Heart left ventricle (tissue), 16 donors: Measurements from ENCODE around the gene USP35. TPM values are rescaled to one million over a fixed set of nuclear protein-coding genes. Genes with fewer than 3 reads are reported as not detected.

ENCODE experiments used
- ATAC-seq, 4 donors: fragments of 200-7000 bp; cut with Tn5 transposase; one replicate each; pipeline ENCODE4 v1.9.1; 2020 to 2022; ENCODE audit warnings: moderate library complexity in 4 of 4, mild to moderate bottlenecking in 3 of 4, moderate number of reproducible peaks in 1 of 4
- DNase-seq, 5 donors: peaks; one replicate each; pipeline ENCODE4 v3.0.0-alpha.2; 2020
- H3K27ac ChIP-seq, 12 donors: fragments of 200-600 bp; sonication (generic) in 4 of 12; one replicate each; pipeline versions ENCODE4 v1.5.0 to v1.8.0; 2016 to 2022; ENCODE audit warnings: mild to moderate bottlenecking in 2 of 12
- H3K27me3 ChIP-seq, 9 donors: fragments of 200-600 bp; sonication (generic) in 2 of 9; one replicate each; pipeline versions ENCODE4 v1.5.1 to v1.8.0; 2016 to 2022; ENCODE audit warnings: mild to moderate bottlenecking in 3 of 9
- H3K36me3 ChIP-seq, 9 donors: fragments of 200-600 bp; sonication (generic) in 2 of 9; one replicate each; pipeline versions ENCODE4 v1.5.0 to v1.8.0; 2018 to 2022; ENCODE audit warnings: mild to moderate bottlenecking in 2 of 9
- H3K4me1 ChIP-seq, 12 donors: fragments of 200-600 bp; sonication (generic) in 4 of 12; one replicate each; pipeline versions ENCODE4 v1.5.0 to v1.8.0; 2016 to 2022; ENCODE audit warnings: mild to moderate bottlenecking in 3 of 12
- H3K4me3 ChIP-seq, 12 donors: fragments of 200-600 bp; sonication (generic) in 4 of 12; one replicate each; pipeline versions ENCODE4 v1.5.0 to v1.8.0; 2017 to 2022; ENCODE audit warnings: mild to moderate bottlenecking in 9 of 12, moderate library complexity in 4 of 12
- H3K9me3 ChIP-seq, 12 donors: fragments of 200-600 bp; sonication (generic) in 4 of 12; one replicate each; pipeline versions ENCODE4 v1.5.0 to v1.8.0; 2016 to 2022; ENCODE audit warnings: mild to moderate bottlenecking in 1 of 12
- CTCF ChIP-seq, 12 donors: fragments of 200-600 bp; sonication (generic) in 4 of 12; IDR thresholded peaks; one replicate each; pipeline versions ENCODE4 v1.5.0 to v1.8.0; 2018 to 2022; ENCODE audit warnings: antibody characterized with exemption in 12 of 12, mild to moderate bottlenecking in 5 of 12
- POLR2A ChIP-seq, 2 donors: fragments of 450-650 bp; IDR thresholded peaks; one replicate each; pipeline ENCODE4 v1.6.1; 2017; ENCODE audit warnings: antibody characterized with exemption in 2 of 2, mild to moderate bottlenecking in 2 of 2, moderate library complexity in 2 of 2
- WGBS, 4 donors: extraction: QIAGEN DNeasy Blood & Tissue Kit in 2 of 4; methylation state at CpG; one replicate each; pipeline versions ENCODE4 v1.1.5 to v1.1.7; 2013 to 2018; 5-methylcytosine and 5-hydroxymethylcytosine counted together
- intact Hi-C, 10 donors: fragments of 100-400 bp; cut with DNase I; formaldehyde crosslinking; loops; one replicate each; pipeline versions ENCODE4 v1.11.1 to v1.14.2; 2022
- polyA plus RNA-seq, 2 donors: library from polyadenylated mRNA; stranded (reverse); fragments of 200-250 nt; gene quantifications; one replicate each; pipeline ENCODE4 v1.2.3, GENCODE V29; 2013
- total RNA-seq, 9 donors: library from RNA; depleted of rRNA in 2 of 9; stranded (reverse); fragments of >200 nt in 2 of 9; fragmentation: NEBNext Ultra II Directional in 3 of 9; extraction: Animal tissue kit (Norgen Biotek cat#: 25700) in 3 of 9; gene quantifications; one replicate each; pipeline versions ENCODE4 v1.1.0 to v1.2.4, GENCODE V29; 2016 to 2023
- donor health status: ischemic (EF 13 %, LVEDD 7.1; RV severe dilation, severe dysfunction).
- donor health status: healthy with polysubstance abuse.
- donor health status: DM: no; HTN: yes; CAD: no.
- donor health status: DM: no; HTN: no; CAD: no.
- donor health status: ischemic (EF 25% LVEDD 6.9; RV normal size, moderate dysfunction).
- donor health status: ischemic (EF 25% LVEDD 5.7; RV mildly dilated, moderate dysfunction).
- donor health status: healthy.
- donor health status: DM: yes; HTN: yes; CAD: no.
- donor health status: ischemic (EF 35%, LVEDD 5.7; RV mildly dilated, moderate dysfunction).
- donor health status: nonischemic (EF 11% LVEDD 7.7; RV severe dilation, severe dysfunction).
- donor health status: DM: yes; HTN: yes; CAD: no.
- donor health status: PGD.
- donor health status: ischemic (EF 29% LVEDD 5.4; RV normal size, mild dysfunction).
- donor health status: nonischemic (EF 23%, LVEDD 6.1; RV moderate dilation, normal function).

USP35 gene
- total and polyA plus RNA-seq, 11 donors, result 4.5 to 8.1 (median 5.3) TPM

- intact Hi-C loops, result no loop called here
- no peak overlapping the region for H3K27ac ChIP-seq
- H3K36me3 ChIP-seq, result peaks cover 0 to 50% (median 23%) of the 10 kb centered on the region in 9 donors
- H3K27me3 ChIP-seq, result no peaks in the 10 kb centered on the region
- H3K9me3 ChIP-seq, result no peaks in the 10 kb centered on the region
- no peak overlapping the region for H3K4me3 ChIP-seq
- ATAC-seq (no peak), DNase-seq (no peak)
- peaks cover 0 to 12% (median 0%) of the 10 kb centered on the region in 12 donors for H3K4me1 ChIP-seq
- TF ChIP-seq POLR2A (IDR thresholded peaks at IDR 0.05) (no peak), CTCF (IDR thresholded peaks at IDR 0.05) (no peak)
- WGBS, 4 donors, result 90 to 97% (median 95%) methylated on average over 4 of the region's 4 CpGs
These were observed 11.3 kb downstream of the USP35 start for GRCh38 chr11:78200061-78200460.

- peaks cover 0 to 12% (median 0%) of the 10 kb centered on the region in 12 donors for H3K4me1 ChIP-seq
- WGBS, 4 donors, result 96 to 98% (median 97%) methylated on average over 10 to 13 of the region's 13 CpGs
- H3K27me3 ChIP-seq, result no peaks in the 10 kb centered on the region
- DNase-seq (no peak), ATAC-seq (peak in 1 of 4 donors; percentile 15)
- no peaks in the 10 kb centered on the region for H3K9me3 ChIP-seq
- intact Hi-C loops, result no loop called here
- H3K36me3 ChIP-seq, result peaks cover 0 to 55% (median 23%) of the 10 kb centered on the region in 9 donors
- H3K27ac ChIP-seq, result peak overlapping the region in 1 of 12 donors; percentile 24
- TF ChIP-seq CTCF (IDR thresholded peaks at IDR 0.05), result no peak
- no peak overlapping the region for H3K4me3 ChIP-seq
These were observed 11.8 kb downstream of the USP35 start for GRCh38 chr11:78200553-78200952.

- ATAC-seq, result peak; percentile 70 to 89 (median 74)
- 72 to 79% (median 75%) methylated on average over 9 of the region's 9 CpGs for WGBS, 4 donors
These were observed 12.5 kb downstream of the USP35 start for GRCh38 chr11:78201096-78201818.

More at GRCh38 chr11:78201096-78201818, 12.5 kb downstream of the USP35 start:
- no peak overlapping the region for H3K4me3 ChIP-seq
- peaks cover 0 to 62% (median 29%) of the 10 kb centered on the region in 9 donors for H3K36me3 ChIP-seq
- no peaks in the 10 kb centered on the region for H3K27me3 ChIP-seq
- H3K27ac ChIP-seq, result peak overlapping the region in 2 of 12 donors; percentile 9 to 24
- no peaks in the 10 kb centered on the region for H3K9me3 ChIP-seq
- TF ChIP-seq CTCF (IDR thresholded peaks at IDR 0.05) (no peak), POLR2A (IDR thresholded peaks at IDR 0.05) (no peak)
- intact Hi-C loops, result no loop called here
- DNase-seq, result no peak
- peaks cover 0 to 12% (median 0%) of the 10 kb centered on the region in 12 donors for H3K4me1 ChIP-seq
